DMS79 (cell line): ENCODE data around the gene BHLHA9.
"Not testable (repeated sequence)": the region's sequence is repeated elsewhere in the genome, so short reads cannot be mapped to it uniquely, and the experiment has no call there.

ENCODE experiments used
- DNase-seq: peaks from one replicate; lab custom pipeline; 2025; lab: John Stamatoyannopoulos, UW

Gene BHLHA9

DNA sequence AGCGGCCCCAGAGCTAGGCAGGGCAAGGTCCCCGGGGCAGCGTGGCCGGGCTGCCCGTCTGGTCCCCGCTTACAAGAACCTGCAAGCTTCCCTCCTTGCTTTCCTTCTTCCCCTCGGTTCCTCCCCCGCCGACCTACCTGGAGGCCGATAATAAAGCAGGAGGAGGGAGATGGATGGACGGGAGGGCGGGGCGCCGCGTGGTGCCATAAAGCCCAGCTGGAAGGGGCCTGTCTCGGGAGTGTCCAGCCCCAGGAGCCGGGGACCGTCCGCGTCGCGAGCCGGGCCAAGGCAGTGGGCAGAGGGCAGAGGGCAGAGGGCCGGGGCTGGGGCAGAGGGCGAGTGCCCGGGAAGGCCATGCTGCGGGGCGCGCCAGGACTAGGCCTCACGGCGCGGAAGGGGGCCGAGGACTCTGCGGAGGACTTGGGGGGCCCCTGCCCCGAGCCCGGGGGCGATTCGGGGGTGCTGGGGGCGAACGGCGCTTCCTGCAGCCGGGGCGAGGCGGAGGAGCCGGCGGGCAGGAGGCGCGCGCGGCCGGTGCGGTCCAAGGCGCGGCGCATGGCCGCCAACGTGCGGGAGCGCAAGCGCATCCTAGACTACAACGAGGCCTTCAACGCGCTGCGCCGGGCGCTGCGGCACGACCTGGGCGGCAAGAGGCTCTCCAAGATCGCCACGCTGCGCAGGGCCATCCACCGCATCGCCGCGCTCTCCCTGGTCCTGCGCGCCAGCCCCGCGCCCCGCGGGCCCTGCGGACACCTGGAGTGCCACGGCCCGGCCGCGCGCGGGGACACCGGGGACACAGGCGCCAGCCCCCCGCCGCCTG lies at the start of gene BHLHA9:
Gene BHLHA9 (plus strand): TSS at position 235 of the 820 bp plus-strand sequence. CDS start 120 bp downstream, at position 355.
- DNase-seq, result no peak

DNA sequence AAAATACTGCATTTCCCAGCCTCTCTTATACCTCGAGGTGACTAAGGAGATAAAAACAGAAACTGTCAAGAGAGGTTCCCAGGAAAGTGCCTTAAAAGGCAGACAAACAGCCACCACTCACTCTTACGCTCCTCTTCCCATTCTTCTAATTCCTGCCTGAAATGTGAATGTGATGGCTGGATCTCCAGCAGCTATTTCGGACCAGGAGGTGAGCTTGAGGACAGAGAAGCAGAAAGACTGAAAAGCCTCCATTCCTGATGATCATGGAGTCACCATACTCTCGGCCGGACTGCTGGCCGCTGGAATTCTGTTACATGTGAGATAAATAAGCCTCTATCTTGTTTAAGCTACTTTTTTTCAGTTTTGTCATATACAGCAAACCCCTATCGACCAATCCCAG lies 49.0 kb upstream of the BHLHA9 start:
- DNase-seq, result no peak

DNA sequence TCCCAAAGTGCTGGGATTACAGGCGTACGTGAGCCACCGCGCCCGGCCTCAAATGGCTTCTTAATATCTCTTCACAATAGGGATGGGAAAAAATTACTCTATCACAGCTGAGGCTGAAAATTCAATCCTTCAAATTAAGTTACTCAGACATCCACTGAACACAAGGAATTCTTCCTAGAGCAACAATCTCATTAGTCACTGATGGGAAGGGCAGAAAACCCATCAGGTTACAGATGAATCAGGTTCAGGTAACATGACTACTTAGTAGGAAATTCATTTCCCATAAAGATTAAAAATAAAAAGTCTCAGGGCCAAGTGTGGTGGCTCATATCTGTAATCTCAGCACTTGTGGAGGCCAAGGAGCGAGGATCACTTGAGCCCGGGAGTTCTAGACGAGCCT lies 47.9 kb upstream of the BHLHA9 start:
- DNase-seq, result no peak

DNA sequence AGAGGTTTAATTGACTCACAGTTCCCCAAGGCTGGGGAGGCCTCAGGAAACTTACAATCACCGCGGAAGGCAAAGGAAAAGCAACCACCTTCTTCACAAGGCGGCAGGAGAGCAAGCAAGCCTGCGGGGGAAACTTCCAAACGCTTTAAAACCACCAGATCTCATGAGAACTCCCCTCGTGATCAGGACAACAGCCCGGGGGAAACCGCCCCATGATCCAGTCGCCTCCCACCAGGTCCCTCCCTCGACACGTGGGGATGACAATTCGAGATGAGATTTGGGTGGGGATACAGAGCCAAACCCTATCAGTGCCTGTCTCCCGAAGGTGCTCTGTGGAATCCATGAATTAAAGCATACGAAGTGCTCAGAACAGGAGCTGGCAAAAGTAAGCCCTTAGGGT lies 46.6 kb upstream of the BHLHA9 start:
- DNase-seq, result no peak

DNA sequence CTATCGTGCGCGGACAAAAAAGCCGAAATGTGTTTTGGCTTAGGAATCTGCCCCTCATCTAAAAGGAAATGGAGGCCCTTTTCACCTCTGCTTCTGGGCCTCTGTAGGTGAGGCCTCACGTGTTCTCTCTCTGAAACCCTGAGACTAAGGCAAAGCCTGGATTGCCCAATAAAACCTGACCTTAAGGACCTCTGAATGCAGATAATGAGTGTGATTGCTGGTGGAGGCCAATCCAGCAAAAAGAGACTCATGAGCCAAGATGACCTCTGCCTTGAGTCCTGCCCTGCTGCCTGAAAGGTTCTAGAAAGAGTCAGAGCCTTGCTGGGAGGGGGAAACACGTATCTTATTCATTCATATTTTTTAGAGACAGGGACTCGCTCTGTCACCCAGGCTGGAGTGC lies 45.9 kb upstream of the BHLHA9 start:
- DNase-seq, result no peak

DNA sequence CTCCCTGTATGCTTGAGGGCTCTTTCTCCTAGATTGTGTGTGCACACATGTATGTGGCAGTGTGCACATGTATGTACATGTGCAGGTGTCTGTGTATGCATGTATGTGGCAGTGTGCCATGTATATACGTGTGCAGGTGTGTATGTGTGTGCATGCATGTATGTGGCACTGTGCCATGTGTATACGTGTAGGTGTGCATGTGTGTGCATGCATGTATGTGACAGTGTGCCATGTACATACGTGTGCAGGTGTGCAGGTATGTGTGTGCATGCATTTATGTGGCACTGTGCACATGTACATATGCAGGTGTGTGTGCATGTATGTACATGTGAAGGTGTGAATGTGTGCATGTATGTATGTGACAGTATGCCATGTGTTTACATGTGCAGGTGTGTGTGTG lies 43.9 kb upstream of the BHLHA9 start:
- DNase-seq, result no peak

DNA sequence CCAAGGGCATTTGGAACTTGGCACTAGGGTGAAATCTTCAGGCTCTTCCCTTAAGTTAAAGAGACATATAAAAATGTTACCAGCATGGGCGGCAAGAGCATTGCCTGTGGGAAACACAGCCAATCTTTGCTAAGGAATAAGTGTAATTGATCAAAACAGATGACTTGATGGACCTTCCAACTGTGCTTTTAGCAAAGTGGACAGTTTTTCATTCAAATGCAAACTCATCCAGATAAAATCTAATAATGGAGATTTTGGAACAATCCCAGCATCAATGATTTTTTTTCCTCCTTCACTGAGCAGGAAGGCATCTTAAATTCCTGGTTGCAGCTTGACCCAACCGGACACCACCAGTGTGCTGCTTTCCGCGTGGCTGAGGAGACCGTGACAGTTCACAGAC lies 42.9 kb upstream of the BHLHA9 start:
- no peak for DNase-seq

DNA sequence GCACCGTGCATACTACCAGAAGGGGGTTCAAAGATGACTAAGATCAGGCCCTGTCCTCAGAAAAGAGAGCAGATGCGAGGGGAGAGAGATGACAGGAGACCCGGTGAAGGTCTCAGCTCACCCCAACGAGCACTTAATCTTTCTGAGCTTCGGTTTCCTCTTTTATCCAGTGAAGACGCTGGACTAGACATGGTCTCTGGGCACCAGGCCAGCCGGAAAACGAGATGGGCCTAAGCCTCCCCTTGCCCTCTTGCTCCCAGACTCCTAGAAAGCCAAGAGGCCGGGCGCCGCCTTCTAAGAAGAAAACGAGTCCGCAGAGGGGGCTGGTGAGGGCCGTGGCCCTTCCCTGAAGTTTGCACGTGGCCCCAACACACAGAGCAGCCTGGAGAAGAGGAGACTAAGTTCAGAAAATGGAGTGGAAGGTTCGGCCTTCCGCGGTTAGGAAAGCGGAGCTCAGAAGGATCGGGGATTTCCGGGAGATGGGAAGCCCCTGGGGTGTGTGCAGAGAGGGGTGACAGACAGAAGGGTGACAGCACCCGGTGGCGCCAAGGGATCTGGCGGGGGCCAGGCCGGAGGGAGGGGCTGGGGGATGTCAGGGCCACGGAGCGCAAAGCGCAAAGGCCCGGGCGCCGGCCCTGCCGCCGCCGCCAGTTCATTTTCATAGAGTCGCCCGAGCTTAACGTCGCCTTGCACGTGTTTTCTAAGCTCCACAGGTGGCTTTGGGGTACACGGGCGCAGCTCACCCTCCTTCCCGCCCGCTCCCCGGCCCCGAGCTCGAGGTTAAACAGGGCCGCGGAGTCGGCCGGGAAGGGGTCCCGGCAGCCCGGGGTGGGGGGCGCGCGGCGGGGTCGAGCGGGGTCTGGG lies 42.1 kb upstream of the BHLHA9 start:
- DNase-seq, result no peak

DNA sequence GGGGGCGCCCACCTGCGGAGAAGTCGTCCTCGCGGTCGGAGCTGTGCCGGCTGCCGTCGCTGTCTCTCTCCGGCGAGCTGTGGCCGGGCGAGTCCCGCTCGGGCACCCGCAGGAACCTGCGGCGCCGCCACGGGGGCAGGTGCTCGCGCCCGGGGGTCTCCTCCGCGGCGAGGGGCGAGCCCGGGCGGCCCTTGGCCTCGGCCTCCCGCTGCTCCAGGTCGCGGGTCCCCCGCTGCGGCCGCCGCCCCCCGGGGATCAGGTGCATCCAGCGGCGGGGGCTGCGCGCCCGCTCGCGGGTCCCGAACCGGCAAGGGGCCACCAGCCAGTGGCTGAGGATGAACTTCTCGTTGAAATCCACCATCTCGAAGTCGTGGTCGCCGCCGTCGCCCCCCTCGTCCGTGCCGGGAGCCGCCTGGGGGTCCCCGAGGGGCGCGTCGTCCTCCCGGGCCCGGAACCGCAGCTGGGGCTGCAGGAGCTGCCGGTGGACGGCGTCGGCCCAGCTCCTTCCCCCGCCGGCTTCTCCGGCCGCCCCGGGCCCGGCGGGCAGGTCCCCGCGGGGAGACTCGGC lies 41.4 kb upstream of the BHLHA9 start:
- DNase-seq, result no peak

DNA sequence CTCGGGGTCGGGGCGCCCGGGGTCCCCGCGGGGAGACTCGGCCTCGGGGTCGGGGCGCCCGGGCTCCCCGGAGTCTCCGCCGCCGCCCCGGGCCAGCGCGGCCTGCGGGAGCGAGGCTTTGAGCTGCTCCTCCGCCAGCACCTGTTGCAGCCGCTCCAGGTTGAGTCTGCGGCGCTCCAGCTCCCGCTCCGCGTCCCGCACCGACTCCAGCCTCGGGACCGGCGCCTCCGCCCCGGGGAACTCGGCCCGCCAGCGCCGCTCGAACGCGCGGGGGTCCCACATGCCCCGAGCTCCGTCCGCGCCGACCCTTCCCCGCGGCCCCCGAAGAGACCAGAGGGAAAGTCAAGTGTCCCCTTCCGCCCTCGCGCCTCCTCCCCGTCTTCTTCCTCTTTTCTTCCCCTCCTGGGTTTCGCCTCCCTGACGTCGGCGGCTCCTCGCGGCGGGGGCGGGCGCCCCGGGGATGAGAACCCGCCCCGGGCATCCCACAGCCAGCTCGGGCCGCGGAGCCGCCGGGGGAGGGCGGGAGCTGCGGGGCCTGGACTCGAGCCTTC lies 40.8 kb upstream of the BHLHA9 start:
- DNase-seq, result no peak

DNA sequence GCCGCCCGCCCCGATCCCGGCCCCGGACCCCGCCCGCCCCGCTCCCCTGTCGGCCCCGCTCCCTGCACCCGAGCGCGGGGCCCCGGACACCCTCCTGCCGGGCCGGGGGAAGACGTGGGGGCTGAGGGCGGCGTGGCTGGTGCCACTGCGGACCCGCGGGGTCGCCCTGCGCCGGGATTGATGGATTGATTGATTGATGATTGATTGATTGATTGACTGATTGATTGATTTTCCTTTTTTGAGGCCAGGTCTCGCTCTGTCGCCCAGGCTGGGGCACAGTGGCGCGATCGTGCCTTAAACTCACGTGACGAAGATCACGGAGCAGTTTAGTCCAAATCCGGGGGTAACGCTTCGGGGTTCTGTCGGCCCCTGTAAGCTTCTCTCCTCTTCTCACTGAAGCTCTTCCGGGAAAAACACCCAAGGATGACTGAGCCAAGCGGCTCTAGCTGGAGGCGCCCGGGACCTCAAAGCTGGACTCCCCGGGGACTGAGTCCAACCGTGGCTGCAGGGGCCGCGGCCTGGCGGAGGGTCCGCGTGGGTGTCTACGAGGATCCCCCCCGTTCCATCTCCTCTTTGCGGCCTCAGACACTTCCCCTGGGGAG lies 40.2 kb upstream of the BHLHA9 start:
- no peak for DNase-seq

DNA sequence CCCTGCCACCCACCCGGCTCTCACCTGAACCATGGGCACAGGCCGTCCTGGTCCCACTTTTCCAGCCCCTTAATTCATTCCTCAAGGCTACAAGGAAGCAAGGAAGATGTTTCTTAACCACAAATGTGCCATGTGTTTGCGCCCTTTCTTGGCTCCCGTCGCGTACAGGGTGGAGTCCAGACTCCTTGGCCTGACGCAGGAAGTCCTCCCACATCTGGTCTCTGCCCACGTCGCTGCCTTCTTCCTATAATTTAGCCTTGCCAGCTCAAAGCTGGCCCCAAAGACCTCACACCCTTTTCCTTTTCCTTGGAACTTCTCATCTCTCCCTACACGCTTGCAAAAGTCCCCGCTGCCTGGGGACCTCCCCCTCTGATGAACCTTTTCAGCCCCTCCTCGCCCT lies 38.8 kb upstream of the BHLHA9 start:
- DNase-seq, result no peak

DNA sequence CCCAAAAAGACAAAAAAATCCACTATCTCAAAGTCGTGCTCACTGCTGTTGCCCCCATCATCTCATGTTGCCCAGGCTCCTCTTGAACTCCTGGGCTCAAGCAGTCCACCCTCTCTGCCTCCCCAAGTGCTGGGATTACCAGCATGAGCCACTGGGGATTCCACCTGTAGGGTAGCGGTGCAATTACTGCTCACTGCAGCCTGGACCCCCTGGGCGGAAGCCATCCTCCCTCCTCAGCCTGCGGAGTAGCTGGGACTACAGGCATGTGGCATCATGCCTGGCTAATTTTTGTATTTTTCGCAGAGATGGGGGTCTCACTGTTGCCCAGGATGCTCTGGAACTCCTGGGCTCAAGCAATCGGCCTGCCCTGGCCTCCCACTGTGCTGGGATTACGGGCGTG lies 37.9 kb upstream of the BHLHA9 start:
- DNase-seq, result no peak

DNA sequence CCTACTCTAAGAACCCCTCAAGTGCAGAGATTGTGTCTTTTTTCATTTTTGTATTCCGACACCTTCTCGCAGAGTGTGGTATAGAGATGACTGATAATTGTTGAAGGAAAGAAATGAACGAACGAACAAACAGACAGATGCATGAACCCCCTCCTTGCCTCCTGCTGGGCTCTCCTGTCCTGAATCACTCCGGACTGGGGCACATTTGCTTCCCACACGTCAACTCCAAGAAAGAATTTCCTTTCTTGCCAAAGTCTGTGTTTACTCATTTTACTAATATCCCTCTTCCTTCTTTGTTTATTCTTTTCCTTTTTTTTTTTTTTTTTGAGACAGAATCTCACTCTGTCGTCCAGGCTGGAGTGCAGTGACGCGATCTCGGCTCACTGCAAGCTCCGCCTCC lies 37.5 kb upstream of the BHLHA9 start:
- DNase-seq, result no peak

DNA sequence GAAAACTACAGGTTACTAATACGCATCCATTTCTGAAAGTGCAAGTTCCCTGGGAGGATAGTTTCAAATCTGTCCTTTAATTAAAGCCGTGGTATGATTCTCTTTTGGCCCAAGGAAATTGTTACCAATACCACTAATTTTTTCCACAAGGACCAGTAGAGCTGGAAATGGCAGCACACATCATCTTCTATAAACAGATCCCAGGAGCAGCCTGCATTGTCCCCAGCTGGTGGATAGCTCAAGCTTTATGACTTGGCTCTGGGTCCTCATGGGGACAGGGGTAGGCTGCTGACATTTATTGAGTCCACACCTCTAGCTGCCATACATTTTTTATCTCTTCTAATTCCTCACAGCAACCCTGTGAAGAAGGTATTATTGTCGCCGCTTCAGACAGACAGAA lies 35.8 kb upstream of the BHLHA9 start:
- DNase-seq, result no peak

DNA sequence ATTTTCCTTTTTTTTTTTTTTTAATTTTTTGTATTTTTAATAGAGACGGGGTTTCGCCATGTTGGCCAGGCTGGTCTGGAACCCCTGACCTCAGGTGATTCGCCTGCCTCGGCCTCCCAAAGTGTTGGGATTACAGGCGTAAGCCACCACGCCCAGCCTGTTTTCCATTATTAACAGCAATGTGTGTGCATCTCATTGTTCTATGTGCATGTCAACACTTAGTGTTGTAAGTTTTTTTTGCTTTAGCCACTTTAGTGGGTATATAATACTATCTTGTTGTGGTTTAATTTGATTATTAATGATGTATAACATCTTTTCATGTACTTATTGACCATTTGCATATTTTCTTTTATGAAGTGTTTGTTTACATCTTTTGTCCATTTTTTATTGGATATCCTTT lies 32.8 kb upstream of the BHLHA9 start:
- DNase-seq, result no peak

DNA sequence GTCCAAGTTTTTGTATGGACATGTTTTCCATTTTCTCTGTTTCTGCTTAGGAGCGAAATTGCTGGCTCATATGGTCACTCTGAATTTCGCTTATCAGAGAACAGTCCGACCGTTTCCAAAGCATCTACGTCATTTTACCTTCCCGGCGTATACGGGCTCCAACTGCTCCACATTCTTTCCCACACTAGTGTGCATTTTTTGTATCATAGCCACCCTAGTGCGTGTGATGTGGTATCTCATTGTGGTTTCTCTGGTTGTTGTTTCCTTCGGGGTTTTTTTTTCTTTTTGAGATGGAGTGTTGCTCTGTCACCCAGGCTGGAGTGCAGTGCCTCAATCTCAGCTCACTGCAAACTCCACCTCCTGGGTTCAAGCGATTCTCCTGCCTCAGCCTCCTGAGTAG lies 31.0 kb upstream of the BHLHA9 start:
- DNase-seq, result no peak

DNA sequence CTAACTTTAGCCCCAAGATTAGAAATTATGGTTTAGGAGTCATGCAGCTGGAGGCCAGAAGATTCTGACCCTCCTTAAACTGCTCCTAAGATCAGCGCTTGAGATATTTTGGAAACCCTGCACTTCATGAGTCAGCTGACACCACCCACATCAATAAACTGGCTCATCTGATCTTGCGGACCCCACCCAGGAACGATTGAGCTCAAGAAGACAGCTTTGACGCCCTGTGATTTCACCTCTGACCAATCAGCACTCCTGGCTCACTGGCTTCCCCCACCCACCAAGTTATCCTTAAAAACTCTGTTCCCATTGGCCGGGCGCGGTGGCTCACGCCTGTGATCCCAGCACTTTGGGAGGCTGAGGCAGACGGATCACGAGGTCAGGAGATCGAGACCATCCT lies 29.8 kb upstream of the BHLHA9 start:
- DNase-seq, result not testable (repeated sequence)

DNA sequence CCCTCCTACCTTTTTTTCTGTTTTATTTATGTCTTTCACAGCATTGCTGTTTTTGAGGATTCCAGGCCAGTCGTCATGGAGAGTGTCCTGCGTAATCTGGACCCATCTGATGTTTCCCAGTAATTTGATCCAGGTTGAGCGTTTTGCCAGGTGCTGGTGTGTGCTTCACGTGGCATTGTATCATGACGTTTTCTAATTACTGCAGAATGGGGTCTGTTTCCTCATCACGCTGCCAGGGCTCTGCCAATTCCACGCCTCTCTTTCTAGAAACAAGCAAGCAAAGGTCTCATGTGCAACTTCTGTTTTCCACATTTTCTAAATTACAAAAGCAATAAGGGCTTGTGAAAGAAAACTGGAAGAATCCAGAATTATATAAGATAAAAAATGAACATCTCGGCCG lies 28.3 kb upstream of the BHLHA9 start:
- no peak for DNase-seq

DNA sequence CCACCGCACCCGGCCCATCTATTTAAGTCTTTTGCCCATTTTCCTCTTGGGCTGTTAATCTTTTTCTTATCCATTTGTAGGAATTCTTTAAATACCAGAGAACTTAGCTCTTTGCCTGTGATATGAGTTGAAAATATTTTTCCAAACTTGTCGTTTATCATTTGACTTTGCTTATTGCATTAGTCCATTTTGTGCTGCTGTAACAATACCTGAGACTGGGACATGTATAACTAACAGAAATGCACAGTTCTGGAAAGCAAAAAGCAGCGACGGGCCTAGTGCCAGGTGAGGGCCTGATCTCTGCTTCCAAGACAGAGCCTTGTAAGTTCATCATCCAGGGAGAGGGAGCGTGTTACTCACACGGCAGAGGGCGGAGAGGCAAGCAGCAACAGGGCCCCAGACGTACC lies 25.6 kb upstream of the BHLHA9 start:
- DNase-seq, result no peak

DNA sequence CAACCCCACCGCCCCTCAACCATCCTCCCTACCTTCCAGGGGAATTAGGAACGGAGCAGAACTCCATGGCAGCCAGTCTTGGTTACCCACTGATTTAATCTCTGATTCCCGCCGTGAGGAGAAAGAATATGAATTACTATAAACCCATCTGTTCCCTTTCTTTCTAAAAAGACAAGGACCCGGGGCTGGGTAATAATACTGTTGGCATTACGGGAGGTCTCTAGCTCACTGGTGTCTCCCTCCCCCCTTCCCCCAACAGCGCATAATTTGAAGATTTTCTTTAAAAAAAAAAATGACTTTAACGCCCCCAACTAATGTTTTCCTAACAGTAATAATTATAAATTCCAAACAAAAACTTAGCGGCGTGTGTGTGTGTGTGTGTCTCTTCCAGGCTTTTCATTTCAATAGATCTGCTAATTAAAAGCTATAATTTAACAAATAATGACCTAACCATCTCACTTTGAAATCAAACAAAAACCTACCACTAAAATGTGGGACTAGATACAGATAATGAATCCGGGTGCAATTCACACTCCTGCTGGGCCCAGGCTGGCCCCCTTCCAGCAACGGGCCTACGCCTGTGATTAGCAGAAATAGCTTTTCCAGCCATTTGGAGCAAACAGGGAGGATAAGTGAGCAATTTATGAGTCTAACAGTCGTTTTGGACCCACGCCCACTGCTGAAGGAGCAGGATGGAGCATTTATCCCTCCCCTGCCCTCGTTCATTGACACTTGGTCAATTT lies 18.2 kb upstream of the BHLHA9 start:
- DNase-seq, result peak; percentile 40

DNA sequence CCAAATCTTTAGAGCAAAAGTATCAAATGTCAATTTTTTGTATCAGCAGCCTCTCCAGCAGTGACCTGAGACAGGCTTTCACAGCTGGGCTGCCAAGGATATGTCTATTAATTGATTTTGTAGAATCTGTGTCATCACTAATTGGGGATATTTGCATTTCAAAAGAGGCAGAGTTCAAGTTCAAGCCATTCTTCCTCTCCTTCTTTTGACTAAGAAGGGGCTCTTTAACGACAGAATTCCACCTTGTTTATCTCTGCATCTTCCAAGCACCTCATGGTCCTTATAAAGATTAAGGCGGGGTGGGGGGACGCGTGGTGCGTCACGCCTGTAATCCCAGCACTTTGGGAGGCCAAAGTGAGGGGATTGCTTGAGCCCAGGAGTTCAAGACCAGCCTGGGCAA lies 15.2 kb upstream of the BHLHA9 start:
- no peak for DNase-seq
